ENCODE measurements around the gene RAB36.

The RAB36 gene

DNA sequence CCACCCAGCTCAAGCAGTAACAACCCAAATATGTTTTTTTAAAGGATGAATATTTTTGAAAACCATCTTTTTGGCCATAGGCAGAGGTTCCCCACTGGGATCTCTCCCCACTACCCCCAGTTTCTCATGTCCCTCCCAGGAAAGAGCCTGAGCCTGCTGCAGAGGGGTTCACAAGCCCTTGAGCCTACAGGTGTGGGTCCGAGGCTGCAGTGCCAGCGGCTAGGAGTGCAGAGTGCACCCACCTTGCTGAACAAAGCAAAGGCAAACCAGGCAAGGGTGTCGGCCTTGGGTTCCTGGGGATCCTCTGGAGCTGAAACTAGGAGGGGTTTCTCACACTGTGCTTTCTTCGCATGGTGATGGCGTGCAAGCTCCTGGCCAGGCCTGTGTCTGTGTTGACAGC is 40.0 kb upstream of the RAB36 start:
- no peak for TF ChIP-seq FOXP2 (optimal IDR thresholded peaks at IDR 0.05; ENCODE audit: borderline replicate concordance, extremely low read depth, extremely low read length, insufficient read depth)
- TF ChIP-seq POLR2AphosphoS5 (IDR thresholded peaks at IDR 0.05; ENCODE audit: low read depth, low read length): no peak
- TF ChIP-seq, protein P1, sequence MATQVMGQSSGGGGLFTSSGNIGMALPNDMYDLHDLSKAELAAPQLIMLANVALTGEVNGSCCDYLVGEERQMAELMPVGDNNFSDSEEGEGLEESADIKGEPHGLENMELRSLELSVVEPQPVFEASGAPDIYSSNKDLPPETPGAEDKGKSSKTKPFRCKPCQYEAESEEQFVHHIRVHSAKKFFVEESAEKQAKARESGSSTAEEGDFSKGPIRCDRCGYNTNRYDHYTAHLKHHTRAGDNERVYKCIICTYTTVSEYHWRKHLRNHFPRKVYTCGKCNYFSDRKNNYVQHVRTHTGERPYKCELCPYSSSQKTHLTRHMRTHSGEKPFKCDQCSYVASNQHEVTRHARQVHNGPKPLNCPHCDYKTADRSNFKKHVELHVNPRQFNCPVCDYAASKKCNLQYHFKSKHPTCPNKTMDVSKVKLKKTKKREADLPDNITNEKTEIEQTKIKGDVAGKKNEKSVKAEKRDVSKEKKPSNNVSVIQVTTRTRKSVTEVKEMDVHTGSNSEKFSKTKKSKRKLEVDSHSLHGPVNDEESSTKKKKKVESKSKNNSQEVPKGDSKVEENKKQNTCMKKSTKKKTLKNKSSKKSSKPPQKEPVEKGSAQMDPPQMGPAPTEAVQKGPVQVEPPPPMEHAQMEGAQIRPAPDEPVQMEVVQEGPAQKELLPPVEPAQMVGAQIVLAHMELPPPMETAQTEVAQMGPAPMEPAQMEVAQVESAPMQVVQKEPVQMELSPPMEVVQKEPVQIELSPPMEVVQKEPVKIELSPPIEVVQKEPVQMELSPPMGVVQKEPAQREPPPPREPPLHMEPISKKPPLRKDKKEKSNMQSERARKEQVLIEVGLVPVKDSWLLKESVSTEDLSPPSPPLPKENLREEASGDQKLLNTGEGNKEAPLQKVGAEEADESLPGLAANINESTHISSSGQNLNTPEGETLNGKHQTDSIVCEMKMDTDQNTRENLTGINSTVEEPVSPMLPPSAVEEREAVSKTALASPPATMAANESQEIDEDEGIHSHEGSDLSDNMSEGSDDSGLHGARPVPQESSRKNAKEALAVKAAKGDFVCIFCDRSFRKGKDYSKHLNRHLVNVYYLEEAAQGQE (IDR thresholded peaks at IDR 0.05; ENCODE audit: insufficient read depth in 1 of 2, low read depth in 2 of 2, low read length in 2 of 2): no peak
- TF ChIP-seq TAF1 (IDR thresholded peaks at IDR 0.05; ENCODE audit: borderline replicate concordance, insufficient read depth, low read length): no peak
- TF ChIP-seq SIN3A (IDR thresholded peaks at IDR 0.05; ENCODE audit: borderline replicate concordance, insufficient read depth, low read length): no peak

DNA sequence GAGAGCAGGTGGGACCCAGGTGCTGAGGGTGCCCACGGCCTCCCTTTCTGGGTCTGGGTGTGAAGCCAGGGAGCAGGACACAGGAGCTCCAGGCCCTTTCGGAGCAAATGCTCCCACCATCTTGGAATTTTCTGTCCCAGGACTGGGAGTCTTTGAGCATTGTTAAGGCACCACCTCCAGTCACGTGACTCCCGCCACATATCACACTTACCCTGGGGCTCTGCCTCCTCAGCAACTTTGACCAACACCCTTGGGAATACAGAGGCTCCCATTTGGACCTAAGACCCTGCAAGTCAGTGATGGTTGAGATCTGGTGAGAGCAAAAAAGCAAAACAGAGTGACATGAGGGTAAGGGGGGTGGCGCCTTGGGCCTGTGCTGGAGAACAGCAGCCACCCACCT is 39.4 kb upstream of the RAB36 start:
- TF ChIP-seq POLR2AphosphoS5 (IDR thresholded peaks at IDR 0.05; ENCODE audit: low read depth, low read length) (no peak), FOXP2 (optimal IDR thresholded peaks at IDR 0.05; ENCODE audit: borderline replicate concordance, extremely low read depth, extremely low read length, insufficient read depth) (no peak), SIN3A (IDR thresholded peaks at IDR 0.05; ENCODE audit: borderline replicate concordance, insufficient read depth, low read length) (no peak), TAF1 (IDR thresholded peaks at IDR 0.05; ENCODE audit: borderline replicate concordance, insufficient read depth, low read length) (no peak)
- TF ChIP-seq, protein P1 (IDR thresholded peaks at IDR 0.05; ENCODE audit: insufficient read depth in 1 of 2, low read depth in 2 of 2, low read length in 2 of 2): no peak

DNA sequence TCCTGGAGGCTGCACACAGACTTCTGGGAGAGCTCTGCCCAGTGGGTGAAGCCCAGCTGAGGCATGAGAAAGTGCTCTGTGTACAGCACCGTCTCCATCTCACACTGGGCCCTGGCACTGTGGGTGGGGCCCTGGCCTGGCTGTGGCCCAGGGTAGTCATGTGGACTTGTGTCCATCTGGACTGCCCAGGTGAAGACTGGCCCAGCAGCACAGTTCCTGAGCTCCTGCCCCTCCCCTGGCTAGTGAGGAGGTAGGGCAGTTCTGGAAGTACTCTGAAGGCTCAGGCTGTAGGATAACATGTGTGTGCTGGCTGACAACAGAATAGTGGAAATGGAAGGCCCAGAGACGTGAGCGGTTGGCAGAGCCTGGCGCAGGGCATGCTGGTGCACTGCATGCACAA is 38.9 kb upstream of the RAB36 start:
- TF ChIP-seq POLR2AphosphoS5 (IDR thresholded peaks at IDR 0.05; ENCODE audit: low read depth, low read length): no peak
- TF ChIP-seq, protein P1 (IDR thresholded peaks at IDR 0.05; ENCODE audit: insufficient read depth in 1 of 2, low read depth in 2 of 2, low read length in 2 of 2): no peak
- TF ChIP-seq SIN3A (IDR thresholded peaks at IDR 0.05; ENCODE audit: borderline replicate concordance, insufficient read depth, low read length): no peak
- TF ChIP-seq FOXP2 (optimal IDR thresholded peaks at IDR 0.05; ENCODE audit: borderline replicate concordance, extremely low read depth, extremely low read length, insufficient read depth): no peak

DNA sequence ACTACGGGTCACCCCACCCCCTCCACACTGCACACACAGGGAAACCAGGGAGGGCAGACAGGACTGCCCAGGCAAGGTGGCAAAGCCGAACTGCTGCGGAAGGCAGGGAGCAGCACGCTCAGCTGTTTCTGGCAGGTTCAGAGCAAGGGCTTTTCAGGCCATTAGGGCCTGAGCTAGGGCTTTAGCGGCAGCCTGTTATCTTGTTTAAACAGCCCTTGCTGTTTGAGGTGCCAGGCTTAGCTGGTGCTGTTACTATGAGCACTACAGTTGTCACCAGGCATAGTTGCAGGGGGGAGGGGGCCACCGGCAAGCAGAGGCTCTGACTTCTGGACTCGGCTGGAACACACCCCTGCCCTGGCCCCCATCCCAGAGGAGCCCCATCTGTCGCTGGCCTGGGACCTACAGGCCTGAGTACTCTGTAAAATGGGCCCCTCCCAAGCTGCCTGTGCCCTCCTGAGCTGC is 38.3 kb upstream of the RAB36 start:
- no peak for TF ChIP-seq TAF1 (IDR thresholded peaks at IDR 0.05; ENCODE audit: borderline replicate concordance, insufficient read depth, low read length)
- no peak for TF ChIP-seq SIN3A (IDR thresholded peaks at IDR 0.05; ENCODE audit: borderline replicate concordance, insufficient read depth, low read length)
- no peak for TF ChIP-seq POLR2AphosphoS5 (IDR thresholded peaks at IDR 0.05; ENCODE audit: low read depth, low read length)
- TF ChIP-seq, protein P1 (IDR thresholded peaks at IDR 0.05; ENCODE audit: insufficient read depth in 1 of 2, low read depth in 2 of 2, low read length in 2 of 2): no peak
- TF ChIP-seq FOXP2 (optimal IDR thresholded peaks at IDR 0.05; ENCODE audit: borderline replicate concordance, extremely low read depth, extremely low read length, insufficient read depth): no peak

Measured in PFSK-1 (cell line).